ENCODE data around the gene PGAM1. TPM values are rescaled to one million over a fixed set of nuclear protein-coding genes. Genes with fewer than 3 reads are reported as not detected.
"Not testable (repeated sequence)": the region's sequence is repeated elsewhere in the genome, so short reads cannot be mapped to it uniquely, and the experiment has no call there.

Gene PGAM1
- polyA plus RNA-seq, 3 donors: 163 to 177 (median 174) TPM

- DNase-seq (ENCODE audit: low read depth in 3 of 3, low spot score in 2 of 3): no peak
Observed at GRCh38 chr10:97407211-97407951, 18.6 kb upstream of the PGAM1 start.

GRCh38 chr10:97407952-97408248, 18.1 kb upstream of the PGAM1 start:
- DNase-seq (ENCODE audit: low read depth in 3 of 3, low spot score in 2 of 3): no peak

- DNase-seq (ENCODE audit: low read depth in 3 of 3, low spot score in 2 of 3): no peak
Observed at GRCh38 chr10:97408496-97408992, 17.4 kb upstream of the PGAM1 start.

GRCh38 chr10:97411406-97411805, 14.6 kb upstream of the PGAM1 start:
- DNase-seq (ENCODE audit: low read depth in 3 of 3, low spot score in 2 of 3): no peak

GRCh38 chr10:97412891-97413304, 13.1 kb upstream of the PGAM1 start:
- no peak for DNase-seq (ENCODE audit: low read depth in 3 of 3, low spot score in 2 of 3)

- DNase-seq (ENCODE audit: low read depth in 3 of 3, low spot score in 2 of 3): no peak
Observed at GRCh38 chr10:97416565-97416964, 9.4 kb upstream of the PGAM1 start.

GRCh38 chr10:97423757-97424098, 2.3 kb upstream of the PGAM1 start:
- not testable (repeated sequence) for DNase-seq (ENCODE audit: low read depth in 3 of 3, low spot score in 2 of 3)

GRCh38 chr10:97426776-97427570, 982 bp downstream of the PGAM1 start:
- no peak for DNase-seq (ENCODE audit: low read depth in 3 of 3, low spot score in 2 of 3)

- DNase-seq (ENCODE audit: low read depth in 3 of 3, low spot score in 2 of 3): no peak
Observed at GRCh38 chr10:97427571-97428179, 1.7 kb downstream of the PGAM1 start.

GRCh38 chr10:97428572-97428981, 2.6 kb downstream of the PGAM1 start:
- no peak for DNase-seq (ENCODE audit: low read depth in 3 of 3, low spot score in 2 of 3)

- DNase-seq (ENCODE audit: low read depth in 3 of 3, low spot score in 2 of 3): no peak
Observed at GRCh38 chr10:97434055-97434454, 8.1 kb downstream of the PGAM1 start.

GRCh38 chr10:97434557-97434956, 8.6 kb downstream of the PGAM1 start:
- DNase-seq (ENCODE audit: low read depth in 3 of 3, low spot score in 2 of 3): no peak

- no peak for DNase-seq (ENCODE audit: low read depth in 3 of 3, low spot score in 2 of 3)
Observed at GRCh38 chr10:97435211-97435610, 9.2 kb downstream of the PGAM1 start.

GRCh38 chr10:97442277-97442676, 16.3 kb downstream of the PGAM1 start:
- DNase-seq (ENCODE audit: low read depth in 3 of 3, low spot score in 2 of 3): no peak

- DNase-seq (ENCODE audit: low read depth in 3 of 3, low spot score in 2 of 3): no peak
Observed at GRCh38 chr10:97444212-97444611, 18.2 kb downstream of the PGAM1 start.

GRCh38 chr10:97445357-97445721, 19.3 kb downstream of the PGAM1 start:
- no peak for DNase-seq (ENCODE audit: low read depth in 3 of 3, low spot score in 2 of 3)

- DNase-seq (ENCODE audit: low read depth in 3 of 3, low spot score in 2 of 3): peak; percentile 85 to 91 (median 87)
Observed at GRCh38 chr10:97445722-97446639, 20.0 kb downstream of the PGAM1 start, which contains the start of the genes EXOSC1 and ZDHHC16. EXOSC1 (minus strand) TSS chr10:97446006; CDS start chr10:97445985, 21 bp downstream. ZDHHC16 (plus strand) TSS chr10:97446175; CDS start chr10:97451676, 5,501 bp downstream.

- DNase-seq (ENCODE audit: low read depth in 3 of 3, low spot score in 2 of 3): no peak
Observed at GRCh38 chr10:97450828-97451227, 24.8 kb downstream of the PGAM1 start.

GRCh38 chr10:97451605-97452004, 25.6 kb downstream of the PGAM1 start:
- no peak for DNase-seq (ENCODE audit: low read depth in 3 of 3, low spot score in 2 of 3)

GRCh38 chr10:97452352-97452751, 26.4 kb downstream of the PGAM1 start:
- no peak for DNase-seq (ENCODE audit: low read depth in 3 of 3, low spot score in 2 of 3)

Data from right renal cortex interstitium (tissue), 3 donors.